Nephron progenitor cell (in vitro differentiated cells): ENCODE measurements around the gene TNFSF13.

Experiments used
- DNase-seq: peaks from one replicate; pipeline ENCODE4 v3.0.0; 2021
- H3K27ac Mint-ChIP-seq: 2 replicates; pipeline ENCODE4 v1.8.0; 2021; ENCODE audit warnings: mild to moderate bottlenecking, moderate library complexity, mixed read lengths
- H3K27me3 Mint-ChIP-seq: 2 replicates; pipeline ENCODE4 v1.8.0; 2021; ENCODE audit warnings: mild to moderate bottlenecking, low read depth, mixed read lengths; ENCODE audit not compliant: poor library complexity
- H3K36me3 Mint-ChIP-seq: 2 replicates; pipeline ENCODE4 v1.8.0; 2021; ENCODE audit warnings: low read depth, mixed read lengths
- H3K4me1 Mint-ChIP-seq: 2 replicates; pipeline ENCODE4 v1.8.0; 2021; ENCODE audit warnings: mixed read lengths
- H3K4me3 Mint-ChIP-seq: 2 replicates; pipeline ENCODE4 v1.8.0; 2021; ENCODE audit warnings: mild to moderate bottlenecking, moderate library complexity, mixed read lengths
- H3K9me3 Mint-ChIP-seq: 2 replicates; pipeline ENCODE4 v1.8.0; 2021; ENCODE audit warnings: mild to moderate bottlenecking, moderate library complexity, mixed read lengths
- CTCF ChIP-seq: fragments of 200-600 bp; sonication (generic); IDR thresholded peaks from 2 replicates; pipeline ENCODE4 v1.5.0; 2021; ENCODE audit warnings: antibody characterized with exemption

Gene TNFSF13

GRCh38 chr17:7548585-7549400 lies 9.8 kb upstream of the TNFSF13 start, which contains the start of gene TNFSF12:
Gene TNFSF12 (plus strand): TSS chr17:7549058. CDS start chr17:7549154, 96 bp downstream.
- no peaks in the 10 kb centered on the region for H3K9me3 Mint-ChIP-seq
- TF ChIP-seq CTCF: no peak
- H3K4me3 Mint-ChIP-seq: peak within 1 kb of the TSS; percentile 77
- DNase-seq: peak; percentile 69
- H3K27me3 Mint-ChIP-seq: peaks cover 53% of the 10 kb centered on the region
- peak within 1 kb of the TSS; percentile 23 for H3K27ac Mint-ChIP-seq
- peaks cover 29% of the 10 kb centered on the region for H3K4me1 Mint-ChIP-seq
- no peaks in the 10 kb centered on the region for H3K36me3 Mint-ChIP-seq

GRCh38 chr17:7549401-7550055 lies 9.0 kb upstream of the TNFSF13 start:
- Mint-ChIP-seq H3K9me3 (no peaks in the 10 kb centered on the region), H3K27me3 (peaks cover 46% of the 10 kb centered on the region), H3K4me3 (peak overlapping the region; percentile 73), H3K36me3 (no peaks in the 10 kb centered on the region), H3K27ac (peak overlapping the region; percentile 23), H3K4me1 (peaks cover 29% of the 10 kb centered on the region)
- TF ChIP-seq CTCF: no peak
- DNase-seq: no peak

GRCh38 chr17:7550344-7550743 lies 8.2 kb upstream of the TNFSF13 start:
- Mint-ChIP-seq H3K4me1 (peaks cover 33% of the 10 kb centered on the region), H3K27ac (no peak overlapping the region), H3K36me3 (no peaks in the 10 kb centered on the region), H3K27me3 (peaks cover 39% of the 10 kb centered on the region), H3K9me3 (no peaks in the 10 kb centered on the region), H3K4me3 (no peak overlapping the region)
- no peak for DNase-seq
- TF ChIP-seq CTCF: no peak

- Mint-ChIP-seq H3K9me3 (no peaks in the 10 kb centered on the region), H3K36me3 (no peaks in the 10 kb centered on the region), H3K27ac (no peak overlapping the region), H3K4me1 (peaks cover 38% of the 10 kb centered on the region), H3K4me3 (no peak overlapping the region), H3K27me3 (peaks cover 40% of the 10 kb centered on the region)
- TF ChIP-seq CTCF: no peak
- DNase-seq: no peak
These were observed 7.2 kb upstream of the TNFSF13 start for GRCh38 chr17:7551396-7551795.

GRCh38 chr17:7552621-7553051 lies 5.9 kb upstream of the TNFSF13 start:
- H3K27ac Mint-ChIP-seq: no peak overlapping the region
- H3K9me3 Mint-ChIP-seq: no peaks in the 10 kb centered on the region
- no peak for TF ChIP-seq CTCF
- no peaks in the 10 kb centered on the region for H3K36me3 Mint-ChIP-seq
- no peak overlapping the region for H3K4me3 Mint-ChIP-seq
- peaks cover 34% of the 10 kb centered on the region for H3K27me3 Mint-ChIP-seq
- no peak for DNase-seq
- peaks cover 42% of the 10 kb centered on the region for H3K4me1 Mint-ChIP-seq
